ENCODE results near the gene GSK3B.

GRCh38 chr3:120125992-120126391 lies 31.7 kb upstream of the GSK3B start:
- TF ChIP-seq CTCF (IDR thresholded peaks at IDR 0.05) (no peak), POLR2A (IDR thresholded peaks at IDR 0.05) (no peak)
